B cell (primary cell): Measurements from ENCODE around the gene ZMIZ1.

ENCODE experiments used
- CTCF ChIP-seq: fragments of 200-600 bp; IDR thresholded peaks from one replicate; pipeline ENCODE4 v1.8.0; 2022; ENCODE audit warnings: antibody characterized with exemption, mild to moderate bottlenecking
- EZH2 ChIP-seq: IDR thresholded peaks from 2 replicates; pipeline ENCODE4 v1.6.1; 2012; ENCODE audit warnings: borderline replicate concordance, low read depth, mild to moderate bottlenecking, moderate library complexity, low read length; ENCODE audit not compliant: insufficient read depth, poor library complexity, severe bottlenecking

- TF ChIP-seq CTCF: no peak
- no peak for TF ChIP-seq EZH2
Measured at GRCh38 chr10:79088613-79089355, 20.0 kb downstream of the ZMIZ1 start.
